Ishikawa (cell line): ENCODE measurements around the gene CPD.

Experiments used
- CEBPB ChIP-seq: IDR thresholded peaks from 2 replicates; pipeline ENCODE4 v1.6.1; 2012
- CREB1 ChIP-seq: IDR thresholded peaks from 2 replicates; pipeline ENCODE4 v1.6.1; 2012; ENCODE audit warnings: low read depth
- EGR1 ChIP-seq: IDR thresholded peaks from 2 replicates; pipeline ENCODE4 v1.6.1; 2012
- EP300 ChIP-seq: IDR thresholded peaks from 2 replicates; pipeline ENCODE4 v1.6.1; 2012; ENCODE audit warnings: borderline replicate concordance
- FOXM1 ChIP-seq: IDR thresholded peaks from 2 replicates; pipeline ENCODE4 v1.6.1; 2012; ENCODE audit warnings: low read depth, borderline replicate concordance
- REST ChIP-seq: IDR thresholded peaks from 2 replicates; pipeline ENCODE4 v1.6.1; 2012; ENCODE audit warnings: low read depth, mild to moderate bottlenecking
- TAF1 ChIP-seq: IDR thresholded peaks from 2 replicates; pipeline ENCODE4 v1.6.1; 2012; ENCODE audit warnings: low read depth, mild to moderate bottlenecking
- TEAD4 ChIP-seq: IDR thresholded peaks from 2 replicates; pipeline ENCODE4 v1.6.1; 2012
- USF1 ChIP-seq: IDR thresholded peaks from 2 replicates; pipeline ENCODE4 v1.6.1; 2012
- TF ChIP-seq, protein P1 (sequence below): IDR thresholded peaks from 2 replicates; pipeline ENCODE4 v1.6.1; 2012

GRCh38 chr17:30517786-30518185 is 139.1 kb downstream of the CPD start:
- TF ChIP-seq TEAD4, result no peak
- no peak for TF ChIP-seq CEBPB
- no peak for TF ChIP-seq REST
- TF ChIP-seq TAF1, result no peak
- TF ChIP-seq CREB1, result no peak
- TF ChIP-seq, protein P1, sequence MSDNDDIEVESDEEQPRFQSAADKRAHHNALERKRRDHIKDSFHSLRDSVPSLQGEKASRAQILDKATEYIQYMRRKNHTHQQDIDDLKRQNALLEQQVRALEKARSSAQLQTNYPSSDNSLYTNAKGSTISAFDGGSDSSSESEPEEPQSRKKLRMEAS, result no peak
- no peak for TF ChIP-seq USF1
- no peak for TF ChIP-seq FOXM1
- no peak for TF ChIP-seq EGR1
- no peak for TF ChIP-seq EP300
